ENCODE measurements around the gene AGK. TPM values are rescaled to one million over a fixed set of nuclear protein-coding genes. Genes with fewer than 3 reads are reported as not detected.

The AGK gene
- total and polyA plus RNA-seq, 2 of the 8 experiments (the other 6 are each of a cell fraction or from before 2014, with no cell fraction given): 25.8 to 34.0 TPM

- TF ChIP-seq CHD7 (IDR thresholded peaks at IDR 0.05; ENCODE audit: insufficient replicate concordance, low read length) (no peak), CTCF (IDR thresholded peaks at IDR 0.05; ENCODE audit: control extremely low read depth in 1 of 3, insufficient read depth in 1 of 3, low read depth in 1 of 3, low read length in 3 of 3) (no peak), SUZ12 (IDR thresholded peaks at IDR 0.05; ENCODE audit: low read length) (no peak), ASH2L (IDR thresholded peaks at IDR 0.05; ENCODE audit: low read length) (no peak), NANOG (IDR thresholded peaks at IDR 0.05; ENCODE audit: insufficient read depth, low read depth, low read length, poor library complexity, severe bottlenecking) (no peak), SIN3A (conservative IDR thresholded peaks at IDR 0.05 in 1 of 2, IDR thresholded peaks at IDR 0.05 in 1 of 2; ENCODE audit: low read depth in 1 of 2, low read length in 2 of 2) (no peak), CBX5 (IDR thresholded peaks at IDR 0.05; ENCODE audit: low read depth, low read length) (no peak)
Observed at GRCh38 chr7:141675436-141676215, 124.4 kb downstream of the AGK start (continued).
